ENCODE measurements around the gene SPC24.
"Not testable (repeated sequence)": the region's sequence is repeated elsewhere in the genome, so short reads cannot be mapped to it uniquely, and the experiment has no call there.

SPC24 gene

DNA sequence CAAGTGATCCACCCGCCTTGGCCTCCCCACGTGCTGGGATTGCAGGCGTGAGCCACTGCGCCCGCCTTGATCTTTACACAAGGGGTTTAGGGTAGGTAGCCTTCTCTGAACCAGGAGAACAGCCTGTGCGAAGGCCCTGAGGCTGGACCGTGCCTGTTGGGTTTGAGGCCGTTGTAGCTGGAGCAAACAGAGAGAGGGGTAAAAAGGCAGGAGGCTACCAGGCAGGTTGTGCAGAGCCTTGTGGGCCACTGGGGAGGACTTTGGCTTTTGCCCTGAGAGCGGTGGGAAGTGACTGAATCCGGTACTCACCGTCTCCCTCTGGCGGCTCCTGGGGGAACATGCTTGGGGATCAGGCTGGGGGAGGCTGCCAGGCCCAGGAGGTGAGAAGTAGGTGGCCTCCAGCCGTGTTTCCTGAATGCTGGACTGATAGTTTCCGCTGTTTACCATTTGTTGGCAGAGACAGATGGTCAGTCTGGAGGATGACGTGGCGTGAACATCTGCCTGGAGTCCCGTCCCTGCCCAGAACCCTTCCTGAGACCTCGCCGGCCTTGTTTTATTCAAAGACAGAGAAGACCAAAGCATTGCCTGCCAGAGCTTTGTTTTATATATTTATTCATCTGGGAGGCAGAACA lies 24.6 kb downstream of the SPC24 start:
- DNase-seq (ENCODE audit: low read depth in 1 of 2, low spot score in 1 of 2), result peak; percentile 44 to 79
- Histone ChIP-seq H3K27ac (replicated peaks) (no peak overlapping the region), H3K4me3 (replicated peaks; ENCODE audit: insufficient read depth, low read length) (no peak overlapping the region), H3K27me3 (ENCODE audit: insufficient read depth, poor library complexity, severe bottlenecking) (no peaks in the 10 kb centered on the region)
- no peak for TF ChIP-seq GABPA (IDR thresholded peaks at IDR 0.05; ENCODE audit: low read depth)
- TF ChIP-seq POLR2AphosphoS5 (IDR thresholded peaks at IDR 0.05; ENCODE audit: low read depth), result no peak
- TF ChIP-seq, protein P1, sequence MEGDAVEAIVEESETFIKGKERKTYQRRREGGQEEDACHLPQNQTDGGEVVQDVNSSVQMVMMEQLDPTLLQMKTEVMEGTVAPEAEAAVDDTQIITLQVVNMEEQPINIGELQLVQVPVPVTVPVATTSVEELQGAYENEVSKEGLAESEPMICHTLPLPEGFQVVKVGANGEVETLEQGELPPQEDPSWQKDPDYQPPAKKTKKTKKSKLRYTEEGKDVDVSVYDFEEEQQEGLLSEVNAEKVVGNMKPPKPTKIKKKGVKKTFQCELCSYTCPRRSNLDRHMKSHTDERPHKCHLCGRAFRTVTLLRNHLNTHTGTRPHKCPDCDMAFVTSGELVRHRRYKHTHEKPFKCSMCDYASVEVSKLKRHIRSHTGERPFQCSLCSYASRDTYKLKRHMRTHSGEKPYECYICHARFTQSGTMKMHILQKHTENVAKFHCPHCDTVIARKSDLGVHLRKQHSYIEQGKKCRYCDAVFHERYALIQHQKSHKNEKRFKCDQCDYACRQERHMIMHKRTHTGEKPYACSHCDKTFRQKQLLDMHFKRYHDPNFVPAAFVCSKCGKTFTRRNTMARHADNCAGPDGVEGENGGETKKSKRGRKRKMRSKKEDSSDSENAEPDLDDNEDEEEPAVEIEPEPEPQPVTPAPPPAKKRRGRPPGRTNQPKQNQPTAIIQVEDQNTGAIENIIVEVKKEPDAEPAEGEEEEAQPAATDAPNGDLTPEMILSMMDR (IDR thresholded peaks at IDR 0.05; ENCODE audit: insufficient read depth, low read length), result peak; percentile 90
- TF ChIP-seq, protein P2, sequence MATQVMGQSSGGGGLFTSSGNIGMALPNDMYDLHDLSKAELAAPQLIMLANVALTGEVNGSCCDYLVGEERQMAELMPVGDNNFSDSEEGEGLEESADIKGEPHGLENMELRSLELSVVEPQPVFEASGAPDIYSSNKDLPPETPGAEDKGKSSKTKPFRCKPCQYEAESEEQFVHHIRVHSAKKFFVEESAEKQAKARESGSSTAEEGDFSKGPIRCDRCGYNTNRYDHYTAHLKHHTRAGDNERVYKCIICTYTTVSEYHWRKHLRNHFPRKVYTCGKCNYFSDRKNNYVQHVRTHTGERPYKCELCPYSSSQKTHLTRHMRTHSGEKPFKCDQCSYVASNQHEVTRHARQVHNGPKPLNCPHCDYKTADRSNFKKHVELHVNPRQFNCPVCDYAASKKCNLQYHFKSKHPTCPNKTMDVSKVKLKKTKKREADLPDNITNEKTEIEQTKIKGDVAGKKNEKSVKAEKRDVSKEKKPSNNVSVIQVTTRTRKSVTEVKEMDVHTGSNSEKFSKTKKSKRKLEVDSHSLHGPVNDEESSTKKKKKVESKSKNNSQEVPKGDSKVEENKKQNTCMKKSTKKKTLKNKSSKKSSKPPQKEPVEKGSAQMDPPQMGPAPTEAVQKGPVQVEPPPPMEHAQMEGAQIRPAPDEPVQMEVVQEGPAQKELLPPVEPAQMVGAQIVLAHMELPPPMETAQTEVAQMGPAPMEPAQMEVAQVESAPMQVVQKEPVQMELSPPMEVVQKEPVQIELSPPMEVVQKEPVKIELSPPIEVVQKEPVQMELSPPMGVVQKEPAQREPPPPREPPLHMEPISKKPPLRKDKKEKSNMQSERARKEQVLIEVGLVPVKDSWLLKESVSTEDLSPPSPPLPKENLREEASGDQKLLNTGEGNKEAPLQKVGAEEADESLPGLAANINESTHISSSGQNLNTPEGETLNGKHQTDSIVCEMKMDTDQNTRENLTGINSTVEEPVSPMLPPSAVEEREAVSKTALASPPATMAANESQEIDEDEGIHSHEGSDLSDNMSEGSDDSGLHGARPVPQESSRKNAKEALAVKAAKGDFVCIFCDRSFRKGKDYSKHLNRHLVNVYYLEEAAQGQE (IDR thresholded peaks at IDR 0.05; ENCODE audit: insufficient replicate concordance, low read depth), result no peak
- peak; percentile 37; the same call in 1 of the 2 replicates for TF ChIP-seq SPI1 (IDR thresholded peaks at IDR 0.05; ENCODE audit: borderline replicate concordance, low read depth)

DNA sequence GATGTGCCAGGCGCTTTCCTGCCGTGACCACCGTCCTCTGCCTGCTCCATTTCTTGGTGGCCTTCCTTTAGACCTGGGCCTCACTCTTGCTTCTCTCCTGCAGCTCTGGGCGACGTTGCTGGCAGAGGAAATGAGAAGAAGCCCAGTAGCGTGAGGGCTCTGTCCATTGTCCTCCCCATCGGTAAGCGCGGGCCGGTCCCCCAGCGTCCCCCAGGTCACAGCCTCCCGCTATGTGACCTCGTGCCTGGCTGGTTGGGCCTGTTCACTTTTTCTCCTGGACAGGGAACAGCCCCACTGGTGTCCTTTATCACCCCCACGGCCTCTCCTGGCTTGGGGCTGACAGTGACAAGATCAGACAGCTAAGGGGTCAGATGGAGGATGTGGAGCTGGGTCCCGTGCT lies 27.7 kb downstream of the SPC24 start:
- H3K27me3 ChIP-seq (ENCODE audit: insufficient read depth, poor library complexity, severe bottlenecking), result no peaks in the 10 kb centered on the region
- H3K27ac ChIP-seq (replicated peaks), result no peak overlapping the region
- no peak overlapping the region for H3K4me3 ChIP-seq (replicated peaks; ENCODE audit: insufficient read depth, low read length)
- TF ChIP-seq POLR2AphosphoS5 (IDR thresholded peaks at IDR 0.05; ENCODE audit: low read depth), result no peak
- no peak for TF ChIP-seq GABPA (IDR thresholded peaks at IDR 0.05; ENCODE audit: low read depth)
- TF ChIP-seq, protein P1 (IDR thresholded peaks at IDR 0.05; ENCODE audit: insufficient read depth, low read length), result no peak
- no peak for DNase-seq (ENCODE audit: low read depth in 1 of 2, low spot score in 1 of 2)

DNA sequence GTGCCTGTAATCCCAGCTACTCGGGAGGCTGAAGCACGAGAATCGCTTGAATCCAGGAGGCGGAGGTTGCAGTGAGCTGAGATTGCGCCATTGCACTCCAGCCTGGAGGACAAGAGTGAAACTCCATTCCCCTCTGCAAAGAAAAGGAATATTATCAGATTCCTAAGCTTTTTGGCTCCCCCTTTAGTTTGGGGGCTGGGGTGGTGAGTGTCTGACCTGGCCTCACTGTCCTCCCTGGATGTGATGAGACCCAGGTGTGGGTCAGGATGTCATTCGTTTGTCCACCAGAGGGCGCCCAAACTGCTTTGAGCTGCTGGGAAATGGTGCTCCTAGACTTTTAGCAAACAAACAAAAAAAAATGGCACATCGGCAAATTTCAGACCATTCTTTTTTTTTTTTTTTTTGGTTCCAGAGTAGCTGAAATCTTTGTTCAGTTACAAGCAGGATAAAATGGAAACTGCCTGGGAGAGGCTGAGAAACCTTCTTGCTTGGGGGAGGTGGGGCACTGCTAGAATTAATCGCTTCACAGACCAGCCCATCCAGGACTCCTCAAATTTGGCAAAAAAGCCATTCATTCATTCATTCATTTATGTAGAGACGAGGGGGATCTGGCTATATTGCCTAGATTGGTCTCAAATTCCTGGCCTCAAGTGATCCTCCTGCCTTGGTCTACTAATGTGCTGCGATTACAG lies 29.4 kb downstream of the SPC24 start:
- Histone ChIP-seq H3K4me3 (replicated peaks; ENCODE audit: insufficient read depth, low read length) (no peak overlapping the region), H3K27me3 (ENCODE audit: insufficient read depth, poor library complexity, severe bottlenecking) (no peaks in the 10 kb centered on the region), H3K27ac (replicated peaks) (no peak overlapping the region)
- TF ChIP-seq, protein P2 (IDR thresholded peaks at IDR 0.05; ENCODE audit: insufficient replicate concordance, low read depth), result no peak
- TF ChIP-seq SPI1 (IDR thresholded peaks at IDR 0.05; ENCODE audit: borderline replicate concordance, low read depth), result no peak
- TF ChIP-seq, protein P1 (IDR thresholded peaks at IDR 0.05; ENCODE audit: insufficient read depth, low read length), result peak; percentile 50
- TF ChIP-seq POLR2AphosphoS5 (IDR thresholded peaks at IDR 0.05; ENCODE audit: low read depth), result no peak
- no peak for TF ChIP-seq GABPA (IDR thresholded peaks at IDR 0.05; ENCODE audit: low read depth)
- peak; percentile 47 to 71 for DNase-seq (ENCODE audit: low read depth in 1 of 2, low spot score in 1 of 2)

DNA sequence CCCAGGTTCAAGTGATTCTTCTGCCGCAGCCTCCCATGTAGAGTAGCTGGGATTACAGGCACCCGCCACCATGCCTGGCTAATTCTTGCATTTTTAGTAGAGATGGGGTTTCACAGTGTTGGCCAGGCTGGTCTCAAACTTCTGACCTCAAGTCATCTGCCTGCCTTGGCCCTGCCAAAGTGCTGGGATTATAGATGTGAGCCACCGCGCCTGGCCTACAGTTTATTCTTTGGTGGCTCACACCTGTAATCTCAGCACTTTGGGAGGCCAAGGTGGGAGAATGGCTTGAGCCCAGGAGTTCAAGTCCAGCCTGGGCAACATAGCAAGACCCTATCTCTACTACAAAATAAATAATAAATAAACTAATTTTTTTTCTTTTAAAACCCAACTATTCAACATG lies 31.4 kb downstream of the SPC24 start:
- not testable (repeated sequence) for H3K27me3 ChIP-seq (ENCODE audit: insufficient read depth, poor library complexity, severe bottlenecking); H3K4me3 ChIP-seq (replicated peaks; ENCODE audit: insufficient read depth, low read length); DNase-seq (ENCODE audit: low read depth in 1 of 2, low spot score in 1 of 2); H3K27ac ChIP-seq (replicated peaks)

Measured in HL-60 (cell line).